HFF-Myc (cell line): ENCODE data around the gene KCND2.

Source experiments
- DNase-seq: peaks from one replicate; pipeline ENCODE4 v3.0.0-alpha.2; 2011; ENCODE audit warnings: low read depth; ENCODE audit errors: extremely low read depth
- H3K4me3 ChIP-seq: replicated peaks from 2 replicates; pipeline ENCODE4 v1.5.1; 2011; ENCODE audit warnings: low read depth, mild to moderate bottlenecking, control low read depth, low read length
- CTCF ChIP-seq: IDR thresholded peaks from 2 replicates; pipeline ENCODE4 v1.5.1; 2012; ENCODE audit warnings: mild to moderate bottlenecking, low read depth, low read length, control low read depth; ENCODE audit errors: missing control alignments

Gene KCND2

DNA sequence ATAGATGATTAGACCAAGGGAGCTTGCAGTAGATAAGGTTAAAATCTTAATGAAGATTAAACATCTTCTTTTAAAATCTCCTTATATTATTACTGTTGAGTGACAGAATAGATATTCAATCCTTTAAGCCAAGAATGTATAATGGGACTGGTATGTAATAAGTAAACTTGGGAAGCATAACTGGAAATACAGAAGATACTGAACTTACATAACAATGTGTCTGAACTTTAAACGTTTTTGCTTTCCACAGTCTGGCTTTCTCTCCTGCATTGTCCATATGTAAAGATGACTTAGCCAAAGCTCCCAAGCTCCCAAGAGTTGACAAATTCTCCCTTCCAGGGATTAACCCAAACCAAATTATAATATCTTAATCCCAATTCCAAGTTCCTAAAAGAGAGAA, 129.8 kb downstream of the KCND2 start:
- H3K4me3 ChIP-seq = no peak overlapping the region
- DNase-seq = no peak
- TF ChIP-seq CTCF = no peak

- H3K4me3 ChIP-seq = no peak overlapping the region
- TF ChIP-seq CTCF = no peak
- DNase-seq = no peak
Measured at GRCh38 chr7:120404042-120404441, 131.1 kb downstream of the KCND2 start.

- no peak overlapping the region for H3K4me3 ChIP-seq
- TF ChIP-seq CTCF = no peak
- no peak for DNase-seq
Measured at GRCh38 chr7:120405652-120406051, 132.7 kb downstream of the KCND2 start.

GRCh38 chr7:120407010-120407409, 134.0 kb downstream of the KCND2 start:
- H3K4me3 ChIP-seq = no peak overlapping the region
- no peak for DNase-seq
- no peak for TF ChIP-seq CTCF

DNA sequence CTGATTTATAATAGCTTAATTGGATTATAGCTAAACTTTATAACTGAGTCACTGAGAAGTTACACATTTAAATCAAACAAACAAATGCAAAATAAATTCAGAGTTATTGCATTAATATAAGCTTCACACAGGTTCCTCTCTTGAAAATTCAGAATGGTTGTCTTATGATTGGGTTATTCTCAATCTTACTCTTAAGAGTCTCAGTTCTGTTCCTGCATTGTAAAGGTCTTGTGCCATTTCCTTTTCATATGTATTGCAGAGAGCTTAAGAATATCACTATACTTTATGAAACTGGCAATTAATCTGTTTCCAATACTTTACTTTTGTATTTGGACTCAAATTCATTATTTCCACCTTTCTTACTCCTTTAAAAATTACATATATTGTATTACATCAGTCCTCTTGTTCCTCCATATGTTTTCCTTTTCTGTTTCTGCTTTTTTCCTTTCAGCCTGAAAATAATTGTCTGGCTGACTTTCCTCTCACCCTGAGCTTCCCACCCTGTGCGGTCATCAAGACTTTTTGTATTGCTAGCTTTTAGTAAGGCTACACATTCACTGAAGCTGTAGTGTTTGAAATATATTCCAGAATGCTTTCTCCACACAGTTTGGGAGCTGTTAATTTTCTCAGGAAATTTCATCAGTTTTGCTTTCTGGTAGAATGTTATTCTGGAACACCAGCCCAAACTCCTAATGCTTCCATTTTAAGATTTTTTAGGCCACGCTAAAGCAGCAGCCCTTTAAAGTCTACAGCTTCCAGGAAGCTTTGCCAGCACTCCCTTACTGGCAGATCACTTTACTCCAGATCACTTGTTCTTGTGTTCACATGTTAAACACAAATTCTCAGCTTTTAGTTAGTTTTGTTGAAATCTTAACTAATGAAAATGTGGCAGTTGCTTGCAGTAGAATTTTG, 139.4 kb downstream of the KCND2 start:
- H3K4me3 ChIP-seq = no peak overlapping the region
- TF ChIP-seq CTCF = no peak
- DNase-seq = no peak

DNA sequence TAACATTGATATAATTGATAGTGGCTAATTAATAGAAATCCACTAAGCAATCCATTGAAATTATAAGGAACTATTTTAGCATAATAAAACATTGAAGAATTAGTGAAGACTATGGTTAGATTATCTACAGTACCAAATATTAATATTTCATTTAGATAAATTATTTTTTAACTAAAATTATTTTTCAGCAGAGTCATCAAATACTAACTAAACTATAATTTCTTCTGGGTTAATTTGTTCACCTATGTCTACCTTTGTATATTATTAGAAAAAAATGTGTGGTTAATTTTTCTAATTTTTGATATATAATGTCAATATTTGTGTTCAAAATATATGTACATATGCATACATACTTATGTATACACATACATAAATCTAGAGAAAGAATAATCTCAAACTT, 140.2 kb downstream of the KCND2 start:
- TF ChIP-seq CTCF = no peak
- H3K4me3 ChIP-seq = no peak overlapping the region
- DNase-seq = no peak
